H9 (cell line): ENCODE measurements around the gene NCOR2. TPM values are rescaled to one million over a fixed set of nuclear protein-coding genes. Genes with fewer than 3 reads are reported as not detected.
A peak's percentile ranks its signal among the peaks of the same experiment; 100 is the strongest.

Experiments used
- DNase-seq: peaks from one replicate; pipeline ENCODE4 v3.0.0-alpha.2; 2017
- H2AFZ ChIP-seq: one replicate; pipeline ENCODE4 v1.6.1; 2013; ENCODE audit warnings: mild to moderate bottlenecking, low read length, control low read depth, moderate library complexity
- H2AK5ac ChIP-seq: 2 replicates; pipeline ENCODE4 v1.6.1; 2013; ENCODE audit warnings: low read length, control low read depth, mixed read lengths; ENCODE audit not compliant: insufficient read length
- H2BK120ac ChIP-seq: one replicate; pipeline ENCODE4 v1.6.1; 2013; ENCODE audit warnings: low read depth, mild to moderate bottlenecking, low read length, control low read depth, inconsistent platforms; ENCODE audit not compliant: poor library complexity, severe bottlenecking
- H2BK12ac ChIP-seq: 2 replicates; pipeline ENCODE4 v1.6.1; 2013; ENCODE audit warnings: low read length, control low read depth, mixed read lengths, low read depth; ENCODE audit not compliant: insufficient read length
- H2BK15ac ChIP-seq: 2 replicates; pipeline ENCODE4 v1.6.1; 2013; ENCODE audit warnings: low read depth, low read length, control low read depth
- H2BK20ac ChIP-seq: one replicate; pipeline ENCODE4 v1.6.1; 2013; ENCODE audit warnings: low read depth, mild to moderate bottlenecking, low read length, control low read depth, inconsistent platforms; ENCODE audit not compliant: poor library complexity, severe bottlenecking
- H2BK5ac ChIP-seq: 2 replicates; pipeline ENCODE4 v1.6.1; 2013; ENCODE audit warnings: low read length, control low read depth, mixed read lengths; ENCODE audit not compliant: insufficient read length
- H3K14ac ChIP-seq: 2 replicates; pipeline ENCODE4 v1.6.1; 2013; ENCODE audit warnings: low read length, control low read depth; ENCODE audit not compliant: insufficient read depth
- H3K18ac ChIP-seq: 2 replicates; pipeline ENCODE4 v1.6.1; 2013; ENCODE audit warnings: low read depth, mild to moderate bottlenecking, mixed read lengths, low read length, control low read depth; ENCODE audit not compliant: insufficient read length
- H3K23ac ChIP-seq: 2 replicates; pipeline ENCODE4 v1.6.1; 2013; ENCODE audit warnings: low read length, control low read depth, mixed read lengths, low read depth; ENCODE audit not compliant: insufficient read length
- H3K23me2 ChIP-seq: 2 replicates; pipeline ENCODE4 v1.6.1; 2013; ENCODE audit warnings: low read depth, mild to moderate bottlenecking, mixed read lengths, low read length, control low read depth; ENCODE audit not compliant: insufficient read length, poor library complexity, severe bottlenecking
- H3K27ac ChIP-seq: 2 replicates; pipeline ENCODE4 v1.5.1; 2013; ENCODE audit warnings: low read length, control low read depth, mixed read lengths, low read depth; ENCODE audit not compliant: insufficient read length
- H3K27me3 ChIP-seq: 2 replicates; pipeline ENCODE4 v1.6.1; 2013; ENCODE audit warnings: low read length, control low read depth, inconsistent platforms; ENCODE audit not compliant: insufficient read depth
- H3K4ac ChIP-seq: 2 replicates; pipeline ENCODE4 v1.6.1; 2013; ENCODE audit warnings: low read depth, mild to moderate bottlenecking, control low read depth, inconsistent platforms, low read length, moderate library complexity
- H3K4me1 ChIP-seq: 2 replicates; pipeline ENCODE4 v1.6.1; 2013; ENCODE audit warnings: low read length, control low read depth, inconsistent platforms; ENCODE audit not compliant: insufficient read depth
- H3K4me2 ChIP-seq: 2 replicates; pipeline ENCODE4 v1.6.1; 2013; ENCODE audit warnings: low read length, control low read depth, mixed read lengths; ENCODE audit not compliant: insufficient read length, insufficient read depth
- H3K56ac ChIP-seq: 2 replicates; pipeline ENCODE4 v1.6.1; 2013; ENCODE audit warnings: low read depth, mild to moderate bottlenecking, mixed read lengths, low read length, control low read depth; ENCODE audit not compliant: insufficient read length
- H3K79me1 ChIP-seq: 2 replicates; pipeline ENCODE4 v1.6.1; 2013; ENCODE audit warnings: low read depth, mild to moderate bottlenecking, moderate library complexity, low read length, control low read depth, inconsistent platforms; ENCODE audit not compliant: insufficient read depth, poor library complexity, severe bottlenecking
- H3K79me2 ChIP-seq: 2 replicates; pipeline ENCODE4 v1.6.1; 2013; ENCODE audit warnings: low read length, control low read depth, inconsistent platforms; ENCODE audit not compliant: insufficient read depth
- H3K9ac ChIP-seq: 2 replicates; pipeline ENCODE4 v1.6.1; 2013; ENCODE audit warnings: low read length, control low read depth, mixed read lengths; ENCODE audit not compliant: insufficient read length; ENCODE audit errors: extremely low read depth
- H3K9me3 ChIP-seq: one replicate; pipeline ENCODE4 v1.6.1; 2013; ENCODE audit warnings: low read depth, low read length, inconsistent platforms; ENCODE audit not compliant: control insufficient read depth
- H3T11ph ChIP-seq: one replicate; pipeline ENCODE4 v1.6.1; 2013; ENCODE audit warnings: mild to moderate bottlenecking, low read length, control low read depth, inconsistent platforms
- H4K20me1 ChIP-seq: one replicate; pipeline ENCODE4 v1.6.1; 2013; ENCODE audit not compliant: control insufficient read depth, insufficient read length, insufficient read depth
- H4K5ac ChIP-seq: 2 replicates; pipeline ENCODE4 v1.6.1; 2013; ENCODE audit warnings: low read depth, mild to moderate bottlenecking, mixed read lengths, low read length, control low read depth; ENCODE audit not compliant: insufficient read length
- H4K8ac ChIP-seq: replicated peaks from 2 replicates; pipeline ENCODE4 v1.6.1; 2013; ENCODE audit warnings: low read length, control low read depth, mixed read lengths, low read depth; ENCODE audit not compliant: insufficient read length
- H4K91ac ChIP-seq: 2 replicates; pipeline ENCODE4 v1.6.1; 2013; ENCODE audit warnings: low read depth, mild to moderate bottlenecking, moderate library complexity, mixed read lengths, low read length, control low read depth; ENCODE audit not compliant: insufficient read length
- H3K27ac Mint-ChIP-seq, 3 experiments: 2 replicates in 2 of 3; 3 replicates in 1 of 3; pipeline ENCODE4 v1.8.0; 2020 to 2021; ENCODE audit warnings: mixed read lengths in 3 of 3, mild to moderate bottlenecking in 1 of 3, moderate library complexity in 1 of 3
- H3K27me3 Mint-ChIP-seq: 2 replicates; pipeline ENCODE4 v1.8.0; 2021; ENCODE audit warnings: low read depth, mild to moderate bottlenecking, moderate library complexity, mixed read lengths
- H3K36me3 Mint-ChIP-seq, 3 experiments: 2 replicates in 2 of 3; 3 replicates in 1 of 3; pipeline ENCODE4 v1.8.0; 2020 to 2021; ENCODE audit warnings: low read depth in 3 of 3, mixed read lengths in 3 of 3; ENCODE audit not compliant: insufficient read depth in 1 of 3
- H3K4me1 Mint-ChIP-seq, 2 experiments: 2 replicates each; pipeline ENCODE4 v1.8.0; 2020; ENCODE audit warnings: mixed read lengths in 2 of 2
- H3K4me3 Mint-ChIP-seq, 2 experiments: 2 replicates in 1 of 2; 3 replicates in 1 of 2; pipeline ENCODE4 v1.8.0; 2020 to 2021; ENCODE audit warnings: mild to moderate bottlenecking in 2 of 2, mixed read lengths in 2 of 2, moderate library complexity in 1 of 2
- H3K9me3 Mint-ChIP-seq, 2 experiments: 2 replicates in 1 of 2; 3 replicates in 1 of 2; pipeline ENCODE4 v1.8.0; 2020; ENCODE audit warnings: mild to moderate bottlenecking in 2 of 2, mixed read lengths in 2 of 2, moderate library complexity in 1 of 2
- CTCF ChIP-seq: fragments of 200-600 bp; sonication (generic); conservative IDR thresholded peaks from 3 replicates; pipeline ENCODE4 v1.8.0; 2021; ENCODE audit warnings: antibody characterized with exemption, mild to moderate bottlenecking
- WGBS: extraction: QIAGEN DNeasy Blood & Tissue Kit; methylation state at CpG from one replicate; pipeline ENCODE4 v1.1.7; 2013; ENCODE audit warnings: missing lambda C conversion rate, low lambda C conversion rate, mixed read lengths; ENCODE audit not compliant: insufficient read length; ENCODE audit errors: extremely low coverage; 5-methylcytosine and 5-hydroxymethylcytosine counted together
- total RNA-seq: library from RNA; stranded (reverse); gene quantifications from 2 replicates; pipeline ENCODE4 v1.2.1, GENCODE V29; 2021

NCOR2 gene
- total RNA-seq, 1 experiment from 2014 or later = 226 TPM

GRCh38 chr12:124563809-124564208, 3.6 kb downstream of the NCOR2 start:
- H3K27ac ChIP-seq = no peak overlapping the region
- H3K9me3 Mint-ChIP-seq = no peaks in the 10 kb centered on the region
- no peak overlapping the region for H2AK5ac ChIP-seq
- no peak overlapping the region for H3K18ac ChIP-seq
- no peak overlapping the region for H3K4ac ChIP-seq
- H3K27ac Mint-ChIP-seq = peak overlapping the region; percentile 44 to 81 (median 77); a peak in 4 of 7 replicates
- H4K5ac ChIP-seq = no peak overlapping the region
- H3K56ac ChIP-seq = no peak overlapping the region
- peaks cover 14% of the 10 kb centered on the region for H3K23me2 ChIP-seq
- no peak overlapping the region for H3K14ac ChIP-seq
- WGBS = no CpG with 5 or more reads among the region's 10 CpGs
- no peaks in the 10 kb centered on the region for H3K27me3 Mint-ChIP-seq
- no peaks in the 10 kb centered on the region for H3K9me3 ChIP-seq
- no peak overlapping the region for H2BK5ac ChIP-seq
- peaks cover 12% of the 10 kb centered on the region; the same call in 1 of the 2 replicates for H3K4me1 ChIP-seq
- peak overlapping the region; percentile 93 for H3K4me2 ChIP-seq
- H3T11ph ChIP-seq = no peak overlapping the region
- no peak overlapping the region for H2BK120ac ChIP-seq
- no peaks in the 10 kb centered on the region for H3K27me3 ChIP-seq
- no peak overlapping the region for H2BK20ac ChIP-seq
- H2BK15ac ChIP-seq = no peak overlapping the region
- H3K4me3 Mint-ChIP-seq = peak overlapping the region; percentile 40 to 52; a peak in 2 of 5 replicates
- no peak overlapping the region for H2BK12ac ChIP-seq
- H4K91ac ChIP-seq = no peak overlapping the region
- H3K36me3 Mint-ChIP-seq = peaks cover 6 to 8% (median 7%) of the 10 kb centered on the region in 3 experiments; a peak in 6 of 7 replicates
- TF ChIP-seq CTCF = no peak
- peaks cover 60% of the 10 kb centered on the region; the same call in 1 of the 2 replicates for H3K79me2 ChIP-seq
- H2AFZ ChIP-seq = no peak overlapping the region
- peaks cover 50 to 64% of the 10 kb centered on the region in 2 experiments for H3K4me1 Mint-ChIP-seq
- no peak for DNase-seq
- H3K79me1 ChIP-seq = peaks cover 5% of the 10 kb centered on the region
- H4K20me1 ChIP-seq = no peaks in the 10 kb centered on the region
- H4K8ac ChIP-seq = no peak overlapping the region
- H3K9ac ChIP-seq = no peak overlapping the region
- H3K23ac ChIP-seq = no peak overlapping the region
